ENCODE data around the gene TBX10.

The TBX10 gene

DNA sequence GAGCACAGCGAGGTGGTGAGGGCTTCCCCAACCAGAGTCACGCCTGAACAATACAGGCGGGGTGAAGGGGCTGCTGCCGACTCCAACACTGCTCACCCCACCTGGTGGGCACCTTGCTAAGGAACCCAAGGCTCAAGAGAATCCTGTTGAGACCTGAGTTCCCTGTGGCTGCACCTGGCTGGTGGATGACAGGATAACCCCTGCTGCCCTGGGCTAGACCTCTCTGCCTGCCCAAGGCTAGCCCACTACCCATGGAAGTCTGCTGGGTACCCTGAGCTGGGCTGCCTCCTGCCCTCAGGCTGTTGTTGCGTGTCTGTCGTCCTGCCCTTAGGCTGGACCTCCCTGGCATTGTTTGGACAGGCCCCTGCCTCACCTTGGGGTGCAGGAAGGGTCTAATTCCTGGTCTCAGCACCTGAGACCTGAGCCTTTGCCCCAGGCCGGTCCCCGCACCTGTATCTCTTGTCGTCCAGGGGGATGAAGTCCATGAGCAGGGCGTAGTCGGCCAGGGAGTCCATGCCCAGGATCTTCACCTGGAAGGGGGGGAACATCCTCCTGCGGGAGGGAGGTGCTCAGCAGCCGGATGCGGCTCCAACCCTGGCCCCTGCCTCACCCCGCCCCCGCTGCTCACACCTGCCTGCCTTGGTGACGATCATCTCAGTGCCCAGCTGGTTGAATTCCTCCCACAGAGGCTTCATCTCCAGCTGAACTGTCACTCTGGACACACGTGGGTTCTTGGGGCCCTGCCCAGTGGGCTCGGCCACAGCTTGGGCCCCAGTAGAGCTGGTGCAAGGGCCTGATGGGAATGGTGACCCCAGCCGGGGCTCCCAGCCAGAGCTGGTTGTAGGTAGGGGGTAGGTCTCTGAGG, 5.0 kb downstream of the TBX10 start:
- no peaks in the 10 kb centered on the region for H3K79me2 ChIP-seq (ENCODE audit: insufficient read depth, low read depth)
- H3K27me3 ChIP-seq (ENCODE audit: insufficient read depth, low read depth), result no peaks in the 10 kb centered on the region; the same call in 1 of the 2 replicates
- H4K20me1 ChIP-seq (ENCODE audit: insufficient read depth), result no peaks in the 10 kb centered on the region
- no peak overlapping the region for H2AFZ ChIP-seq (ENCODE audit: low read depth)
- TF ChIP-seq, protein P1, sequence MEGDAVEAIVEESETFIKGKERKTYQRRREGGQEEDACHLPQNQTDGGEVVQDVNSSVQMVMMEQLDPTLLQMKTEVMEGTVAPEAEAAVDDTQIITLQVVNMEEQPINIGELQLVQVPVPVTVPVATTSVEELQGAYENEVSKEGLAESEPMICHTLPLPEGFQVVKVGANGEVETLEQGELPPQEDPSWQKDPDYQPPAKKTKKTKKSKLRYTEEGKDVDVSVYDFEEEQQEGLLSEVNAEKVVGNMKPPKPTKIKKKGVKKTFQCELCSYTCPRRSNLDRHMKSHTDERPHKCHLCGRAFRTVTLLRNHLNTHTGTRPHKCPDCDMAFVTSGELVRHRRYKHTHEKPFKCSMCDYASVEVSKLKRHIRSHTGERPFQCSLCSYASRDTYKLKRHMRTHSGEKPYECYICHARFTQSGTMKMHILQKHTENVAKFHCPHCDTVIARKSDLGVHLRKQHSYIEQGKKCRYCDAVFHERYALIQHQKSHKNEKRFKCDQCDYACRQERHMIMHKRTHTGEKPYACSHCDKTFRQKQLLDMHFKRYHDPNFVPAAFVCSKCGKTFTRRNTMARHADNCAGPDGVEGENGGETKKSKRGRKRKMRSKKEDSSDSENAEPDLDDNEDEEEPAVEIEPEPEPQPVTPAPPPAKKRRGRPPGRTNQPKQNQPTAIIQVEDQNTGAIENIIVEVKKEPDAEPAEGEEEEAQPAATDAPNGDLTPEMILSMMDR (conservative IDR thresholded peaks at IDR 0.05; ENCODE audit: low read depth, low read length), result no peak
- no peaks in the 10 kb centered on the region for H3K36me3 ChIP-seq (ENCODE audit: insufficient read depth)
- H3K27ac ChIP-seq, result no peak overlapping the region
- peaks cover 8% of the 10 kb centered on the region for H3K4me1 ChIP-seq (ENCODE audit: low read depth, poor library complexity, severe bottlenecking)
- H3K4me3 ChIP-seq (IDR thresholded peaks at IDR 0.05; ENCODE audit: insufficient read depth, low read depth, low read length), result no peak overlapping the region
- no peak overlapping the region for H3K4me2 ChIP-seq
- no peak overlapping the region for H3K9ac ChIP-seq

DNA sequence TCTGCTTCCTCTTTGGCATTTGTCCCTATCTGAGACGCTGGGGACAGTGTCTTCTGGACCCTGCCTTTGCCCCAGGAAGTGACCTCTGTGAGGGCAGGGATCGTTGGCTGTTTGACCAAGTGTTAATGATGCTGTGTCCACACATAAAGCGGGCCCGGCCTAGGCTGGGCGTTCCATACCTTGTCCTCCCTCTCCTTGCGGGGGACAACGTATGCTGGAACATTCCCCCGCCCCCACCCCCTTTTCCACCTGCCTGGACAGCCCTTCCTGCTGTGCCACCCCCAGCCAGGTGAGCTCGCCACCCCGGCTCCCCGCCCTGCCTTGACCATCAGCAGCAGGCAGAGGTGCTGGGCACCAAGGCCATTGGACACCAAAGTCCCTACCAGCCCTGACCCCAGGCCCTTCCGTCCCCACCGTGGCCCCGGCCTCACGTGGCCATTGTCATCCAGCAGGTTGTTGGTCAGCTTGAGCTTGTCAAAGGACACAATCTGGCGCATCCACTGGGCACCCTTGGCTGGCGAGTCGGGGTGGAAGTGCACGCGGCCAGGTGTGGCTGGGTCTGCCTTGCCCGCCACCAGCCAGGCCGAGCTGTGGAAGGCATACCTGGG, 5.7 kb downstream of the TBX10 start:
- Histone ChIP-seq H3K4me3 (IDR thresholded peaks at IDR 0.05; ENCODE audit: insufficient read depth, low read depth, low read length) (no peak overlapping the region), H3K79me2 (ENCODE audit: insufficient read depth, low read depth) (no peaks in the 10 kb centered on the region), H3K36me3 (ENCODE audit: insufficient read depth) (no peaks in the 10 kb centered on the region), H3K27ac (no peak overlapping the region), H3K9ac (no peak overlapping the region), H3K27me3 (ENCODE audit: insufficient read depth, low read depth) (no peaks in the 10 kb centered on the region), H2AFZ (ENCODE audit: low read depth) (no peak overlapping the region), H3K4me2 (no peak overlapping the region), H3K4me1 (ENCODE audit: low read depth, poor library complexity, severe bottlenecking) (peaks cover 11% of the 10 kb centered on the region), H4K20me1 (ENCODE audit: insufficient read depth) (no peaks in the 10 kb centered on the region)
- TF ChIP-seq, protein P1 (conservative IDR thresholded peaks at IDR 0.05; ENCODE audit: low read depth, low read length), result no peak

DNA sequence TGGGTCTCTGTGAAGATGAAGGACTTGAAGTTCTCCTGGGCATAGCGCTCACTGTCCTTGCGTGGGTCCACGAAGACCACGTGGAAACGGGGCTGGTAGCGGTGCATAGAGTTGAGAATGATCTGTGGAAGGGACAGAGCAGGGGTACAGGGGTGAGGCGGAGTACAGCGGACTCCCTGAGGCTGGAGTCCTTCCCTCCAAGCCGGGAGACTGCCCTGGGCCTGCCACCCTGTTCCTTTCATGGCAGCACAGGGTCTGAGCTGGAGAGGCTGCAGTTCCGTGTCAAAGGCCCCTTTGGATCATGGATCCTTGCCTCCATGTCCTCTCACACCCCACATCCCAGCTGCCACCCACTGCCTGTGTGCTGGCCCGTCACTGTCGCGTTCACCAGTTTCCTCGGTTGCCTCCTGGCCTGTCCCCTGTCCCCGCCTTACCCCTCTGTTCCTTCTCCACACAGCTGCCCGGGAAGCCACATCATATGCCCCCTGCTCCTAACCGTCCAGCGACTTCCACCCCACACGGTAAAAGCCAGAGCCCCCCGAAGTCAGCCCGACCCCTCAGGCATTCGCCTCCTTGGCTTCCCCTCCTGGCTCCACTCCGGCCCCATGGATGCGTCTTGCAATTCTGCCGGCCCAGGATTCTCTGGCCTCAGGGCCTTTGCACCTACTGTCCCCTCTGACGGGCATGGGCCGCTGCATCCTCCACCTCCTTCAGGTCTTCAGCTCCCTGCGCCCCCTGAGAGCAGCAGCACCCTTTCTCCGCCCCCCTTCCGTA, 6.4 kb downstream of the TBX10 start:
- peaks cover 16% of the 10 kb centered on the region for H3K4me1 ChIP-seq (ENCODE audit: low read depth, poor library complexity, severe bottlenecking)
- no peaks in the 10 kb centered on the region for H3K27me3 ChIP-seq (ENCODE audit: insufficient read depth, low read depth)
- TF ChIP-seq, protein P1 (conservative IDR thresholded peaks at IDR 0.05; ENCODE audit: low read depth, low read length), result no peak
- H4K20me1 ChIP-seq (ENCODE audit: insufficient read depth), result no peaks in the 10 kb centered on the region
- H2AFZ ChIP-seq (ENCODE audit: low read depth), result no peak overlapping the region
- no peak overlapping the region for H3K9ac ChIP-seq
- no peak overlapping the region for H3K27ac ChIP-seq
- no peaks in the 10 kb centered on the region for H3K79me2 ChIP-seq (ENCODE audit: insufficient read depth, low read depth)
- no peaks in the 10 kb centered on the region for H3K36me3 ChIP-seq (ENCODE audit: insufficient read depth)
- no peak overlapping the region for H3K4me2 ChIP-seq
- H3K4me3 ChIP-seq (IDR thresholded peaks at IDR 0.05; ENCODE audit: insufficient read depth, low read depth, low read length), result no peak overlapping the region

DNA sequence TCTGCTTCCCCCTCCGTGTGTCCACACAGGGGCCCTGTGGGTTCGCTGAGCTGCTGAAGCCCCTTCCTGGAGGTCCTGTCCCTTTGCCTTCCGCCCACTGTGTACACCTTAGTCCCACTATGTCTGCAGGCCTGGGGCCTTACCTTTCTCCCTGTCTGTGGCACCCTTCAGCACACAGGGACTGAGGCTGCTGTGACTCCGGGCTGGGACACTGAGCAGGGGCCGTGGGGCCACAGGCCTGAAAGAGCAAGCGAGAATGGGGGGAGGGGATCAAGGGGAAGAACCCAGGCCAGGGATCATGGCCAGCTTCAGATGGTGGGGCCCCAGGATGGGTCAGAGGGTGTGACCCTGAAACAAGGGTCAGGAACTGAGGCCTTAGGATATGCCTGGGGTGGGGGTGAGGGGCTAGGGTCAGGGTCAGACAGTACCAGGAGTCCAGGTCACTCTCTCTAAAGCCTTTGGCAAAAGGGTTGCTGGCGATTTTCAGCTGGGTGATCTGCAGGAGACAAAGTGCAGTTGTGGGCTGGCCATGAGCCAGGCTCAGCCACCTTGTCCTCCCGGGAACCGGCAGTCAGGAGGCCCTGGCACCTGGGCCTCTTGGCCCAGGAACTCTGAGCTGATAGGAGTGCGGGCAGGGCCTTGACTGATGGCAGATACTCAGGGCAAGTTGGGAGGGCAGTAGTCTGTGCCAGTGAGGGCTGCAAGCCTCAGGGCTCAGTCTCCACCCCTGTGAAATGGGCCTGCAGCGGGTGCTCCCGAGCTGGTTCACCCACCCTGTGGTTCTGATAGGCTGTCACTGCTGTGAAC, 7.2 kb downstream of the TBX10 start:
- H3K4me2 ChIP-seq, result no peak overlapping the region
- no peak overlapping the region for H3K9ac ChIP-seq
- H3K4me1 ChIP-seq (ENCODE audit: low read depth, poor library complexity, severe bottlenecking), result peaks cover 16% of the 10 kb centered on the region

More for the DNA sequence above, 7.2 kb downstream of the TBX10 start:
- Histone ChIP-seq H3K27me3 (ENCODE audit: insufficient read depth, low read depth) (no peaks in the 10 kb centered on the region), H2AFZ (ENCODE audit: low read depth) (no peak overlapping the region), H3K27ac (no peak overlapping the region), H3K79me2 (ENCODE audit: insufficient read depth, low read depth) (no peaks in the 10 kb centered on the region), H3K36me3 (ENCODE audit: insufficient read depth) (no peaks in the 10 kb centered on the region), H3K4me3 (IDR thresholded peaks at IDR 0.05; ENCODE audit: insufficient read depth, low read depth, low read length) (no peak overlapping the region), H4K20me1 (ENCODE audit: insufficient read depth) (no peaks in the 10 kb centered on the region)
- TF ChIP-seq, protein P1 (conservative IDR thresholded peaks at IDR 0.05; ENCODE audit: low read depth, low read length), result no peak
